A673 (cell line): Measurements from ENCODE around the gene ESR2. TPM values are rescaled to one million over a fixed set of nuclear protein-coding genes. Genes with fewer than 3 reads are reported as not detected.

ENCODE experiments used
- BruUV-seq: library from RNA; stranded (reverse); fragments of 400-500 nt; replicated peaks from 2 replicates; lab custom pipeline; 2021; lab: Mats Ljungman, UMichigan
- CTCF ChIA-PET: fragments of 300-600 bp; sonication (Branson Sonifier 250); formaldehyde crosslinking; loops from one replicate; lab custom pipeline; 2022; ENCODE audit warnings: antibody characterized with exemption; lab: Charles Lee
- POLR2A ChIA-PET: fragments of 300-600 bp; sonication (Branson Sonifier 250); formaldehyde crosslinking; loops from one replicate; lab custom pipeline; 2022; ENCODE audit warnings: antibody characterized with exemption; ENCODE audit not compliant: low non-redundant PET; lab: Charles Lee
- DNase-seq: peaks from one replicate; pipeline ENCODE4 v3.0.0-alpha.2; 2015; ENCODE audit warnings: low spot score
- H3K27ac ChIP-seq: fragments of 200-600 bp; sonication (generic); 2 replicates; pipeline ENCODE4 v1.5.1; 2016; ENCODE audit warnings: mixed run types, low read depth, mild to moderate bottlenecking, mixed read lengths, antibody characterized with exemption, low read length; ENCODE audit not compliant: poor library complexity, severe bottlenecking
- H3K27me3 ChIP-seq: fragments of 200-600 bp; sonication (generic); replicated peaks from 2 replicates; pipeline ENCODE4 v1.6.1; 2017; ENCODE audit warnings: mixed run types, low read depth, mild to moderate bottlenecking, mixed read lengths, antibody characterized with exemption, low read length; ENCODE audit not compliant: insufficient read depth, poor library complexity
- H3K36me3 ChIP-seq: fragments of 200-600 bp; sonication (generic); 2 replicates; pipeline ENCODE4 v1.6.1; 2016; ENCODE audit warnings: mixed run types, mild to moderate bottlenecking, mixed read lengths, antibody characterized with exemption, low read length; ENCODE audit not compliant: insufficient read depth, poor library complexity, severe bottlenecking
- H3K4me1 ChIP-seq: fragments of 200-600 bp; sonication (generic); 2 replicates; pipeline ENCODE4 v1.6.1; 2017; ENCODE audit warnings: mixed run types, mild to moderate bottlenecking, mixed read lengths, antibody characterized with exemption, low read length; ENCODE audit not compliant: insufficient read depth, poor library complexity, severe bottlenecking
- H3K4me3 ChIP-seq: fragments of 200-600 bp; sonication (generic); 2 replicates; pipeline ENCODE4 v1.5.1; 2016; ENCODE audit warnings: low read depth, mixed run types, mild to moderate bottlenecking, mixed read lengths, low read length; ENCODE audit not compliant: poor library complexity, severe bottlenecking
- H3K9me3 ChIP-seq: fragments of 200-600 bp; sonication (generic); 2 replicates; pipeline ENCODE4 v1.6.1; 2016; ENCODE audit warnings: mixed run types, low read depth, mild to moderate bottlenecking, mixed read lengths, antibody characterized with exemption, low read length; ENCODE audit not compliant: poor library complexity, severe bottlenecking
- CTCF ChIP-seq: fragments of 300-800, 200-600 bp; sonication (generic); conservative IDR thresholded peaks from 2 replicates; pipeline ENCODE4 v1.5.1; 2017; ENCODE audit warnings: low read depth, mild to moderate bottlenecking, antibody characterized with exemption, low read length, moderate library complexity, mixed read lengths
- EZH2 ChIP-seq: fragments of 200-600 bp; sonication (generic); IDR thresholded peaks from 2 replicates; pipeline ENCODE4 v1.6.1; 2017; ENCODE audit warnings: borderline replicate concordance, low read depth, mild to moderate bottlenecking, mixed read lengths, antibody characterized with exemption, low read length; ENCODE audit not compliant: poor library complexity, severe bottlenecking
- intact Hi-C: fragments of 100-400 bp; cut with micrococcal nuclease; formaldehyde crosslinking; loops from one replicate; pipeline ENCODE4 v1.10.0; 2022; ENCODE audit not compliant: unreplicated experiment
- total RNA-seq: library from RNA; stranded (reverse); gene quantifications from 2 replicates; pipeline ENCODE4 v1.2.3, GENCODE V29; 2021

The ESR2 gene
- total RNA-seq, 1 experiment from 2014 or later, result 0.71 TPM

GRCh38 chr14:64082837-64083236 is 211.3 kb downstream of the ESR2 start:
- no peaks in the 10 kb centered on the region for H3K9me3 ChIP-seq
- TF ChIP-seq CTCF (no peak), EZH2 (no peak)
- no peaks in the 10 kb centered on the region for H3K4me1 ChIP-seq
- ChIA-PET CTCF (no interaction called here), POLR2A (no interaction called here)
- no peaks in the 10 kb centered on the region for H3K36me3 ChIP-seq
- no TSS peak for BruUV-seq
- no peak overlapping the region for H3K27ac ChIP-seq
- intact Hi-C loops, result no loop called here
- DNase-seq, result no peak
- H3K4me3 ChIP-seq, result no peak overlapping the region
- H3K27me3 ChIP-seq, result no peaks in the 10 kb centered on the region

DNA sequence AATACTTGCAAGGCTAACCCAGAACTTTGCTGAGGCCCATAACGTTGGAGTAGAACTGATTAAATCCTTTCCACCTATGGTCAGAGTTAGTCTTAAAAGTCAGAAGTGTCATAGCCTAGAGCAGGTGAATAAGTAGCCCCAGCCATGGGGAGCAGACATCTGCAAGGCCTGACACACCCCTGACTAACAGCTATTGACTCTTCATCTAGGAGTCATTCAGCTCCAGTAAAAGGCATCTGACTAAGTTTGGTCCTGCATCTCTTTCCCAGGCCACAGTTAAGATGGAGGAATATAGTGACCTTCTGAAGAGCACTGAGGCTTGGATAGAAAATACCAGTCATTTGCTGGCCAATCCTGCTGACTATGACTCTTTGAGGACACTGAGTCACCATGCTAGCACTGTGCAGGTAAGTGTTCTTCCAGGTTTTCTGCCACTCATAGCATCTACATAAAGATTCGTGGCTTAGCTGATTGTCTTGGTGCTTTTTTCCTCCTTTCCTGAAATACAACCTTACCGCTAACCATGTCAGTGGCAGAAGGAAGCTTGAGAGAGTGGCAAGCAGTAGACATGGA is 212.9 kb downstream of the ESR2 start:
- BruUV-seq, result no TSS peak
- H3K36me3 ChIP-seq, result no peaks in the 10 kb centered on the region
- no peak overlapping the region for H3K27ac ChIP-seq
- H3K27me3 ChIP-seq, result no peaks in the 10 kb centered on the region
- DNase-seq, result no peak
- CTCF ChIA-PET, result no interaction called here
- no peak overlapping the region for H3K4me3 ChIP-seq
- no peak for TF ChIP-seq CTCF
- no peak for TF ChIP-seq EZH2
- no peaks in the 10 kb centered on the region for H3K9me3 ChIP-seq
- intact Hi-C loops, result no loop called here
- POLR2A ChIA-PET, result no interaction called here
- H3K4me1 ChIP-seq, result no peaks in the 10 kb centered on the region

DNA sequence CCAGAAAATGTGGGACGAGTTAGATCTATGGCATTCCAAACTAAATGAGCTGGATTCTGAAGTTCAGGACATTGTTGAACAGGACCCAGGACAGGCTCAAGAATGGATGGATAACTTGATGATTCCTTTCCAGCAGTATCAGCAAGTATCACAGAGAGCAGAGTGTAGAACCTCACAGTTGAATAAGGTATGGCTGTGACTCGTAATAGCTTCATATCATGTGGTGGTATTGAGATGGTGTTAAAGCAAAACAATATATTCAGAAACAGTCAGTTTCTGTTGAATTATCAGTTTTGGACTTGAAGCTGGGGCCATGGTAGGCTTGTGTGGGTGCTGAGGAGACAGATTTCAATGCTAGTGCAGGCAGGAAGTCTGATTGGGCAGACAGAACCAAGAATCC is 213.7 kb downstream of the ESR2 start:
- no peaks in the 10 kb centered on the region for H3K36me3 ChIP-seq
- TF ChIP-seq EZH2 (no peak), CTCF (no peak)
- no peaks in the 10 kb centered on the region for H3K9me3 ChIP-seq
- H3K4me3 ChIP-seq, result no peak overlapping the region
- BruUV-seq, result no TSS peak
- H3K4me1 ChIP-seq, result no peaks in the 10 kb centered on the region
- H3K27me3 ChIP-seq, result no peaks in the 10 kb centered on the region
- CTCF ChIA-PET, result no interaction called here
- DNase-seq, result no peak
- intact Hi-C loops, result no loop called here
- POLR2A ChIA-PET, result no interaction called here
- H3K27ac ChIP-seq, result no peak overlapping the region
